ENCODE results near the gene CPEB3. TPM values are rescaled to one million over a fixed set of nuclear protein-coding genes. Genes with fewer than 3 reads are reported as not detected.

Gene CPEB3
- total and polyA plus RNA-seq, 4 donors: 1.1 to 5.1 (median 2.8) TPM

DNA sequence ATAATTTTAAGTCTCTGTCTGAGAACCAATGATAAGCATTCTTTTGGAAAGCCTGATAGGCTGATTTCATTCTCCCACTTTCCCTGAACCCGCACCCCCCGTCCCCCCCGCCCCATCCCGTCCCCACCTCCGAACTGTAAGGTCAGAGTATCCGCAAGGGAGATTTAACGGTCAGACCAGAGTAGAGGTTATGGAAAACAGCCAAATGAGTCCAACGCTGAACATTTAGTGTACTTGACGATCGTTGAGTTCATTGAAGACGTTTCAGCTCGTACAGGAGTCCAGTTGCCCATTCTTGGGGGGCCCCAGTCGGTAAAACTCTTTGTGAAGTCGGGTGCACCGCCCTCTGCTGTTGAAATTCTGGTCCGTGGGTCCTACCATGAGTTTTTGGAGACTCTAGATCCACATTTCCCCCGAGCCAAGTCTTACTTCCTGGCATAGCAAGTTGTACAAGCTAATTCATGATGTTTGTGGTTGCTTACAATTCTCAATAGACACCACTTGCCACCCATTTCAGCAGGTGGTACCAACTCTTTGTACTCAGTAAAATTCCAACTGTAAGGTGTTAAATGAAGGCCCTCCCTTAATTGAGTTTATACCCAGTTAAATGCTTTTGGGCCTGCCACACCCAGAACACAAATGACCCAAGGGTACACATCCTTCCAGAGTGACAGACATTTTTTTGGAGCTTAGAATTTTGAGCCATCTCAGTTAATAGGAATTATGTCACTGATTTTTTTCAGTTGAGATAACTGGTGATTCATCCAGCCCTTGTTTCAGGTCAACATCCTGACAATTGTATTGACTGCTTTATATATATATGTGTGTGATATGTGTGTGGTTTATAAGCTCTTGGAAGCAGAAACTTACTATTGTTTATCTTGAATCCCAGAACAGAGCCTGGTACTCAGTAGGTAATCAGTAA lies 1.3 kb upstream of the CPEB3 start:
- ATAC-seq (ENCODE audit: insufficient read depth, low FRiP score): no peak
- Histone ChIP-seq H3K27me3 (ENCODE audit: control insufficient read depth in 3 of 3, insufficient read depth in 3 of 3, low read length in 2 of 3) (no peaks in the 10 kb centered on the region), H3K9ac (ENCODE audit: insufficient read depth in 1 of 2, low read length in 2 of 2) (peak overlapping the region; percentile 87 to 92), H3K4me3 (peak overlapping the region; percentile 83), H3K27ac (ENCODE audit: low read depth in 1 of 2, low read length in 1 of 2) (peak overlapping the region; percentile 71 to 98), H3K9me3 (ENCODE audit: control insufficient read depth in 4 of 4, insufficient read depth in 3 of 4, low read length in 3 of 4) (no peaks in the 10 kb centered on the region), H3K36me3 (ENCODE audit: control insufficient read depth in 4 of 4, insufficient read depth in 4 of 4, low read length in 4 of 4) (peaks cover 0 to 6% (median 2%) of the 10 kb centered on the region in 4 donors), H3K4me1 (ENCODE audit: control insufficient read depth in 5 of 5, insufficient read depth in 5 of 5, low read length in 5 of 5) (peaks cover 4 to 19% (median 7%) of the 10 kb centered on the region in 5 donors)
- TF ChIP-seq, protein P1, sequence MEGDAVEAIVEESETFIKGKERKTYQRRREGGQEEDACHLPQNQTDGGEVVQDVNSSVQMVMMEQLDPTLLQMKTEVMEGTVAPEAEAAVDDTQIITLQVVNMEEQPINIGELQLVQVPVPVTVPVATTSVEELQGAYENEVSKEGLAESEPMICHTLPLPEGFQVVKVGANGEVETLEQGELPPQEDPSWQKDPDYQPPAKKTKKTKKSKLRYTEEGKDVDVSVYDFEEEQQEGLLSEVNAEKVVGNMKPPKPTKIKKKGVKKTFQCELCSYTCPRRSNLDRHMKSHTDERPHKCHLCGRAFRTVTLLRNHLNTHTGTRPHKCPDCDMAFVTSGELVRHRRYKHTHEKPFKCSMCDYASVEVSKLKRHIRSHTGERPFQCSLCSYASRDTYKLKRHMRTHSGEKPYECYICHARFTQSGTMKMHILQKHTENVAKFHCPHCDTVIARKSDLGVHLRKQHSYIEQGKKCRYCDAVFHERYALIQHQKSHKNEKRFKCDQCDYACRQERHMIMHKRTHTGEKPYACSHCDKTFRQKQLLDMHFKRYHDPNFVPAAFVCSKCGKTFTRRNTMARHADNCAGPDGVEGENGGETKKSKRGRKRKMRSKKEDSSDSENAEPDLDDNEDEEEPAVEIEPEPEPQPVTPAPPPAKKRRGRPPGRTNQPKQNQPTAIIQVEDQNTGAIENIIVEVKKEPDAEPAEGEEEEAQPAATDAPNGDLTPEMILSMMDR (IDR thresholded peaks at IDR 0.05; ENCODE audit: control extremely low read depth, extremely low read depth): peak; percentile 34
- peak; percentile 61 to 77 (median 67) for DNase-seq
- WGBS, 2 donors: 0 to 2% methylated on average over 17 of the region's 17 CpGs

DNA sequence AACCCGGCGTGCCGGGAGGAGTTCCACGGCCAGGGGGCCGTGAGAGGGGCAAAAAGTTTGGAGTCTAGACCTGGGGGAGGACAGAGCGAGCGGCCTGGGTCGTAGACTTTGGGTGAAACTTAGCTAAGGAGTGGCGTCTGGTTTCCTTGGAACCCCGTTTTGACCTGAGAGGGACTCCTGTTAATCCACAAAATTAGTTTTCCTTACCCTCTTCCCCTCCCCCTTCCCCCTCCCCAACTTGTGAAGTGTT lies 663 bp upstream of the CPEB3 start:
- Histone ChIP-seq H3K4me3 (peak overlapping the region; percentile 83), H3K9ac (ENCODE audit: insufficient read depth in 1 of 2, low read length in 2 of 2) (peak overlapping the region; percentile 87 to 93), H3K9me3 (ENCODE audit: control insufficient read depth in 4 of 4, insufficient read depth in 3 of 4, low read length in 3 of 4) (no peaks in the 10 kb centered on the region), H3K36me3 (ENCODE audit: control insufficient read depth in 4 of 4, insufficient read depth in 4 of 4, low read length in 4 of 4) (peaks cover 0 to 5% (median 2%) of the 10 kb centered on the region in 4 donors), H3K27ac (ENCODE audit: low read depth in 1 of 2, low read length in 1 of 2) (peak overlapping the region; percentile 97 to 98), H3K4me1 (ENCODE audit: control insufficient read depth in 5 of 5, insufficient read depth in 5 of 5, low read length in 5 of 5) (peaks cover 4 to 19% (median 7%) of the 10 kb centered on the region in 5 donors), H3K27me3 (ENCODE audit: control insufficient read depth in 3 of 3, insufficient read depth in 3 of 3, low read length in 2 of 3) (no peaks in the 10 kb centered on the region)
- 0 to 1% methylated on average over 10 of the region's 10 CpGs for WGBS, 2 donors
- ATAC-seq (ENCODE audit: insufficient read depth, low FRiP score) (no peak), DNase-seq (no peak)
- TF ChIP-seq, protein P1 (IDR thresholded peaks at IDR 0.05; ENCODE audit: control extremely low read depth, extremely low read depth): no peak

DNA sequence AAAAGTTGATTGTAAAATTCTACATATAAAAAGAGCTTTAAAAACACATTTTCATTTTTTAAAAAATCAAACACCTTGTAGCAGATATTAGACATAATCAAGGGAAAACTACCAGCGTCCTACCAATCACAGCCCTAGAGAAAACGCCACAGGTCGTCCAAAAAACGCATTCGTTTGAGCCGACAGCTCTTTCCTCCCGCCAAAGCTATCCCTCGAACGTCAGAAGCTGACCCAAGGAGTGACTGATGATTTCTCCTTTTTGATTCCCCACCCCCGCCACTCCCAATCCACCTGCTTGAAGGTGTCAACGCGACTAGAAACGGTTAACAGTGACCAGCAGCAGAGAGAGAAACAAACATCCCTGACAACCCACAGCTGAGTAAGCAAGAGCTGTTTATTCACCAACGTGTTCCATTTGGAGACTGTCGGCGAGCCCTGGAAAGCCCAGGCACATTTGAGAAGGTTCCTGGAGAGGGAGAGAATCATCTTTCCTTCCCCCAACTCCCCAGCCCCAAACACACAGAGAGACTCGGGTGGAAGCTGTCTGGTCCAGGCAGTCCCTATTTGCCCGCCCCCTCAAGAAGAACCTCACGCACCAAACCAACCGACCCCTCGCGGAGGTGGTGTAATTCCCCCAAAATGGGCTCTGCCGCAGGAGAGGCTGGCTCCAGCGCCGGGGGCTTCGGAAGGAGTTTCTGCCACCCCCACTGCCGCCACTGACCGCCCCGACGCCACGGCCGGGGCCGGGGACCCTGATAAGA lies 622 bp downstream of the CPEB3 start:
- peak in 2 of 3 donors; percentile 55 to 75 for DNase-seq
- peak; percentile 6 for ATAC-seq (ENCODE audit: insufficient read depth, low FRiP score)
- WGBS, 2 donors: 0 to 1% methylated on average over 33 of the region's 33 CpGs
- Histone ChIP-seq H3K36me3 (ENCODE audit: control insufficient read depth in 4 of 4, insufficient read depth in 4 of 4, low read length in 4 of 4) (peaks cover 0 to 5% (median 2%) of the 10 kb centered on the region in 4 donors), H3K27ac (ENCODE audit: low read depth in 1 of 2, low read length in 1 of 2) (peak overlapping the region; percentile 96 to 97), H3K4me3 (peak overlapping the region; percentile 83), H3K9ac (ENCODE audit: insufficient read depth in 1 of 2, low read length in 2 of 2) (peak overlapping the region; percentile 82 to 93), H3K4me1 (ENCODE audit: control insufficient read depth in 5 of 5, insufficient read depth in 5 of 5, low read length in 5 of 5) (peaks cover 4 to 19% (median 7%) of the 10 kb centered on the region in 5 donors), H3K27me3 (ENCODE audit: control insufficient read depth in 3 of 3, insufficient read depth in 3 of 3, low read length in 2 of 3) (no peaks in the 10 kb centered on the region), H3K9me3 (ENCODE audit: control insufficient read depth in 4 of 4, insufficient read depth in 3 of 4, low read length in 3 of 4) (no peaks in the 10 kb centered on the region)
- TF ChIP-seq, protein P1 (IDR thresholded peaks at IDR 0.05; ENCODE audit: control extremely low read depth, extremely low read depth): no peak
